Fibroblast of the aortic adventitia (primary cell): ENCODE data around the gene ITGA1. TPM values are rescaled to one million over a fixed set of nuclear protein-coding genes. Genes with fewer than 3 reads are reported as not detected.

ENCODE experiments used
- DNase-seq: peaks from one replicate; pipeline ENCODE4 v3.0.0-alpha.2; 2010; ENCODE audit warnings: low read depth
- H3K4me3 ChIP-seq: 2 replicates; pipeline ENCODE4 v1.5.1; 2011; ENCODE audit warnings: low read depth, mild to moderate bottlenecking, control low read depth, low read length, moderate library complexity
- total RNA-seq: library from RNA; depleted of rRNA; stranded (reverse); fragments of >200 nt; gene quantifications from 2 replicates; pipeline ENCODE4 v1.2.3, GENCODE V29; 2012; ENCODE audit warnings: low replicate concordance
- TF ChIP-seq, protein P1 (sequence below): IDR thresholded peaks from 2 replicates; pipeline ENCODE4 v1.5.1; 2011; ENCODE audit warnings: mild to moderate bottlenecking, low read length, control low read depth, inconsistent platforms; ENCODE audit not compliant: insufficient read depth

Gene ITGA1
- total RNA-seq, 1 donor = 4.2 TPM

DNA sequence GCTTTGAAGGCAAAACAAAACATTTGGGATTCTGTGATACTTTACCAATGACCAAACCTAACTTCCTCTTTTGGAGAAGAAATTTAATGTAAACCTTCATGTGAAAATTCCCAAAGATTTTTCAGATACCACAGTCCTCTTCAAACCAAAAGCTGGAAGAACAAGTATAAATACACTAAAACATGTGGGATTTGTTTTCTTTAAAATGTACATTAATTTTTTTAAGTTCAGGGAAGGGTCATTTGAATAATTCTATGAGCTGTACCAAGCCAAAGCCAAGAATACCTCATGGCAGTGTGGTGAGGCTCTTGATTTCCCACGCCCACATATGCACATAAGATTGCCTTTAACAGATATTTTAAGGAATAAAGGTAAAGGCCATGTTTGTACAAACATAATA is 28.4 kb upstream of the ITGA1 start:
- no peak overlapping the region for H3K4me3 ChIP-seq
- TF ChIP-seq, protein P1, sequence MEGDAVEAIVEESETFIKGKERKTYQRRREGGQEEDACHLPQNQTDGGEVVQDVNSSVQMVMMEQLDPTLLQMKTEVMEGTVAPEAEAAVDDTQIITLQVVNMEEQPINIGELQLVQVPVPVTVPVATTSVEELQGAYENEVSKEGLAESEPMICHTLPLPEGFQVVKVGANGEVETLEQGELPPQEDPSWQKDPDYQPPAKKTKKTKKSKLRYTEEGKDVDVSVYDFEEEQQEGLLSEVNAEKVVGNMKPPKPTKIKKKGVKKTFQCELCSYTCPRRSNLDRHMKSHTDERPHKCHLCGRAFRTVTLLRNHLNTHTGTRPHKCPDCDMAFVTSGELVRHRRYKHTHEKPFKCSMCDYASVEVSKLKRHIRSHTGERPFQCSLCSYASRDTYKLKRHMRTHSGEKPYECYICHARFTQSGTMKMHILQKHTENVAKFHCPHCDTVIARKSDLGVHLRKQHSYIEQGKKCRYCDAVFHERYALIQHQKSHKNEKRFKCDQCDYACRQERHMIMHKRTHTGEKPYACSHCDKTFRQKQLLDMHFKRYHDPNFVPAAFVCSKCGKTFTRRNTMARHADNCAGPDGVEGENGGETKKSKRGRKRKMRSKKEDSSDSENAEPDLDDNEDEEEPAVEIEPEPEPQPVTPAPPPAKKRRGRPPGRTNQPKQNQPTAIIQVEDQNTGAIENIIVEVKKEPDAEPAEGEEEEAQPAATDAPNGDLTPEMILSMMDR = no peak
- DNase-seq = no peak

DNA sequence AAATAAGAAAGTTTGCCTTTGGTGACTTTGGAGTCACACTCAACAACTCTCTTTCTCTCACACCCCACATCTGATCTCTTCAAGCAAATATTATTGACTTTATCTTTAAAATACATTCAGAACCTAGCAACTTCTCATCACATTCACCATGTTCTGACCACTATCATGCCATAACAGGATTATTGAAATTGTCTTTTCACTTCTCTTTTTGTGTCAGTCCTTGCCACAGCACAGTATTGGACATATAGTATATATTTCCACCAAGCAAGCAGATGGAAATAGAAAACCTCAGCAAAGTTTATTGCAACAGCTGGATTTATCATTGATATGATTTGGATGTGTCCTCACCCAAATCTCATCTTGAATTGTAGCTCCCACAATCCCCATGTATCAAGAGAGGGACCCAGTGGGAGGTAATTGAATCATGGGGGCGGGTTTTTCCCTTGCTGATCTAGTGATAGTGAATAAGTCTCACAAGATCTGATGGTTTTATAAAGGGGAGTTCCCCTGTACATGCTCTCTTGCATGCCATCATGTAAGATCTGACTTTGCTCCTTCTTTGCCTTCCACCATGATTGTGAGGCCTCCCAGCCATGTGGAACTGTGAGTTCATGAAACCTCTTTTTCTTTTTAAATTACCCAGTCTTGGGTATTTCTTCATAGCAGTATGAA is 26.9 kb upstream of the ITGA1 start:
- no peak for DNase-seq

DNA sequence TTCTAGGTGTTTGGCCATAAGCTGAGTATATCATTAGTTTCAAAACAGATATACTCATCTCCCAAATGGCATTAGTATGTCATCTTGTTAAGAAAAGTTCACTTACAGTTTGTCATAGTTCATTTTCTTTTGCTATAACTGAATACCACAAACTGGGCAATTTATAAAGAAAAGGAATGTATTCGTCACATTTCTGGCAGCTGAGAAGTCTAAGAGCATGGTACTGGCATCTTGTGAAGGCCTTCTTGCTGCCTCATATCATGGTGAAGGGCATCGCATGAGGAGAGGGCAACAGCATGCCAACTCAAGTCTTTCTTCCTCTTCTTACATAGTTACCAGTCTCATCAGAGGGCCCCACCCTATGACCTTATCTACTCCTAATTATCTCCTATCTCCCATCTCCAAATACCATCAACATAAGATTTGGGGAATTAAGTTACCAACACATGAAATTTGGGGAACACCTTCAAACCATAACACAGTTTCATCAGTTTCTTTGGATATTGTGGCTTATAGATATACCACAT is 20.4 kb upstream of the ITGA1 start:
- H3K4me3 ChIP-seq = no peak overlapping the region
- no peak for DNase-seq

More for the DNA sequence above, 26.9 kb upstream of the ITGA1 start:
- no peak overlapping the region for H3K4me3 ChIP-seq
- TF ChIP-seq, protein P1 = no peak

DNA sequence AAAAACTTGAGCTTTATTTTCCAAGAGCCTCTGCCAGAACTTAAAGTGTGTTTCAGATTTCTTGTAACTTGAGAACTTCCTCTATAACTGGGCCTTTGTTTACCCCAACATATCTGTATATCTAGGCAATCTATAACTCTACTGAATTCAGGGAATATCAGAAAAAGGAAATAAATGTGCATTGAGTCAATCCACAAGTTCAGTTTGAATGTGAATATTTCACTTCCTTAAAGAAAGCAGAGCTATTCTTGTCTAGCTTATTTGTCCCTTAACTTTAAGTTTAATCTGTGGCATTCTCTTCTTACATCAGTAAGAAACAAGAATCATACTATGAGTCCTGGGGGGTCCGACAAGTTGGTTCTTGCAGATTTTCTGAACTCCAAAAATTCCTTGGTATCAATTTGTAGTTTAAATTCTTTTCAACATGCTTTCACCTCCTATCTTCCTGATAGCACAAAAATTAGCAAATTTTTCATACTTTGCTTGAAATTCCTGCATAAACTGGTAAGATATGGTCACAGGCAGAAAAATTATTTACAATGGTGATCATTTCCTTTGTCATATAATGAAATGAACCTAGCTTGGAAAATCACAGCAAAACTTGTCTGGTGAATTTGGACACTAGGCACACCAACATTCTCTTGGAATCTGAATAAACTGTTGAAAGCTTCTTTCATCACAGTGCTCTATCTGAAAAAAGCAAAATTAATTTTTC is 19.8 kb upstream of the ITGA1 start:
- no peak overlapping the region for H3K4me3 ChIP-seq
- no peak for DNase-seq
- TF ChIP-seq, protein P1 = no peak

More for the DNA sequence above, 20.4 kb upstream of the ITGA1 start:
- TF ChIP-seq, protein P1 = no peak

DNA sequence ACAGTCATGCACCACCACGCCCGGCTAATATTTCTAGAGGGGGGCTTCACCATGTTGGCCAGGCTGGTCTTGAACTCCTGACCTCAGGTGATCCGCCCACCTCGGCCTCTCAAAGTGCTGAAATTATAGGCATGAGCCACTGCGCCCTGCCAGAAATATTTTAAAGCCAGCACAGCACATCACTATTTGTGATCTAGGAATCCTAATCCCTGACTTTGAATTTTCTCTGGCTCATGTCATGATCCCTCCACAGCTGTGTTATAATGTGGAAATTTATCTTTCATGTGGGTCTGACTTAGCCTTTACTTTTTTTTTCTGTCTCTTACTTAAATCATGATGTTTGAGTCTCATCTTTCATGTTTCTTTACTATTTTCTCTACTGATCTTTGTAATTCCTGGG is 18.7 kb upstream of the ITGA1 start:
- H3K4me3 ChIP-seq = no peak overlapping the region
- TF ChIP-seq, protein P1 = no peak
- DNase-seq = no peak

DNA sequence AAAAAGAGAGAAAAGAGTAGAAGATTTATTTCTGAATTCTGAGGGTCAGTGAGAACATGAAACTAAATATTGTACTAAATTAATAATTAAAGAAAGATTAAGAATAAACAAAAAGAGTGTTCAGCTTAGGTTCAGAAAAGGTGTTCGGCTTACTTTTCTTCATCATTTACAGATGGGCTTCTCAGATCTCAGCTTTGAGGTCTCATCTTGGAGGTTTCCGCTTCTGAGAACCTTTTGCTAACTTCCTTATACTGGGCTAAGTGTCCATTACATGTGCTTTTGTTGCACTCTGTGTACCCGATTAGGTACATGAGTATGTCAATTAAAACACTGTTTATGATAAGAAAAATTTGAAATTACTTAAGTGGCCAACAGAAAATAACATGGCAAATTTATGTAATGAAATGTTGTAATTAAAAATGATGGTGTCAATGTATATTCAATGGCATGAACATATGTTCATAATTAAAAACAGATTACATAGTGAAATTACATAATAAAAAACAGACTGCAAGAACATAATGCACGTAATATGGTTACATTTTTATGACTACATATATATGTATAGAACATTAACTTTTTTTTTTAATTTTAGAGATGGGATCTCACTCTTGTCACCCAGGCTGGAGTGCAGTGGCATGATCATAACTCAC is 17.3 kb upstream of the ITGA1 start:
- TF ChIP-seq, protein P1 = no peak

More for the DNA sequence above, 17.3 kb upstream of the ITGA1 start:
- no peak overlapping the region for H3K4me3 ChIP-seq
- DNase-seq = no peak
